Neutrophil (primary cell): ENCODE data around the gene TRAF1.

Experiments
- H3K27ac ChIP-seq: fragments of 200-600 bp; sonication (generic); 2 replicates; pipeline ENCODE4 v1.5.1; 2016; ENCODE audit warnings: mild to moderate bottlenecking, moderate library complexity
- H3K27me3 ChIP-seq: fragments of 200-600 bp; sonication (generic); 2 replicates; pipeline ENCODE4 v1.6.0; 2016; ENCODE audit warnings: mild to moderate bottlenecking
- H3K36me3 ChIP-seq: fragments of 200-600 bp; sonication (generic); 2 replicates; pipeline ENCODE4 v1.5.1; 2017
- H3K4me1 ChIP-seq, 2 experiments: fragments of 200-600 bp in 1 of 2; sonication (generic) in 1 of 2; 1 replicate in 1 of 2; 2 replicates in 1 of 2; pipeline versions ENCODE4 v1.5.1 to v1.6.1; 2013 to 2016; ENCODE audit warnings: low read depth in 1 of 2, low read length in 1 of 2, mild to moderate bottlenecking in 1 of 2, moderate library complexity in 1 of 2; ENCODE audit not compliant: control insufficient read depth in 1 of 2, insufficient read depth in 1 of 2
- H3K4me3 ChIP-seq, 2 experiments: fragments of 200-600 bp in 1 of 2; sonication (generic) in 1 of 2; 1 replicate in 1 of 2; 2 replicates in 1 of 2; pipeline ENCODE4 v1.5.1; 2013 to 2016; ENCODE audit warnings: low read depth in 1 of 2, low read length in 1 of 2, mild to moderate bottlenecking in 1 of 2, moderate library complexity in 1 of 2
- H3K9me3 ChIP-seq: fragments of 200-600 bp; sonication (generic); 2 replicates; pipeline ENCODE4 v1.5.1; 2016
- TF ChIP-seq, protein P1 (sequence below): fragments of 200-600 bp; sonication (generic); IDR thresholded peaks from 2 replicates; pipeline ENCODE4 v1.5.1; 2016; ENCODE audit warnings: antibody characterized with exemption

TRAF1 gene

DNA sequence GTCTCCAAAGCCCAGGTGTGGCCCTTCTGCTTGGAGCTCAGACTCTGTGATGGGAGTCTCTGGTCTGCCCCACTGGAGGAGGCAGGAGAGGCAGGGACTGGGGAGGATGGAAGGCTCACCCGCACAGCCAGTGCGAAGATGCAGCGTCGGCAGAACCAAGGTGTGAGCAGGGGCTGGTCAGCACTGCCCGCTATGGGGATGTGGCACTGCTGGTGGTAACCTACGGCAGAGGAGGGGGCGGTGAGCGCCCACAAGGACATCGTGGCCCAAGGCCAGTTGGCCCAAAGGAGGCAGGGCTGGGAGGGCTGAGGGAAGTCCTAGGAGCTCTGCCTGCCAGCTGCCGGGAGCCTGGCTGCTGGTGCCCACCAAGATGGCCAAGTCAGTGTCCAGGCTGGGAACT is 56.9 kb downstream of the TRAF1 start:
- peaks cover 24% of the 10 kb centered on the region for H3K36me3 ChIP-seq
- H3K27me3 ChIP-seq: no peaks in the 10 kb centered on the region
- peak overlapping the region; percentile 93 for H3K27ac ChIP-seq
- H3K4me3 ChIP-seq: peak overlapping the region; percentile 83 to 94
- peaks cover 22 to 29% of the 10 kb centered on the region in 2 experiments for H3K4me1 ChIP-seq
- H3K9me3 ChIP-seq: no peaks in the 10 kb centered on the region
- TF ChIP-seq, protein P1, sequence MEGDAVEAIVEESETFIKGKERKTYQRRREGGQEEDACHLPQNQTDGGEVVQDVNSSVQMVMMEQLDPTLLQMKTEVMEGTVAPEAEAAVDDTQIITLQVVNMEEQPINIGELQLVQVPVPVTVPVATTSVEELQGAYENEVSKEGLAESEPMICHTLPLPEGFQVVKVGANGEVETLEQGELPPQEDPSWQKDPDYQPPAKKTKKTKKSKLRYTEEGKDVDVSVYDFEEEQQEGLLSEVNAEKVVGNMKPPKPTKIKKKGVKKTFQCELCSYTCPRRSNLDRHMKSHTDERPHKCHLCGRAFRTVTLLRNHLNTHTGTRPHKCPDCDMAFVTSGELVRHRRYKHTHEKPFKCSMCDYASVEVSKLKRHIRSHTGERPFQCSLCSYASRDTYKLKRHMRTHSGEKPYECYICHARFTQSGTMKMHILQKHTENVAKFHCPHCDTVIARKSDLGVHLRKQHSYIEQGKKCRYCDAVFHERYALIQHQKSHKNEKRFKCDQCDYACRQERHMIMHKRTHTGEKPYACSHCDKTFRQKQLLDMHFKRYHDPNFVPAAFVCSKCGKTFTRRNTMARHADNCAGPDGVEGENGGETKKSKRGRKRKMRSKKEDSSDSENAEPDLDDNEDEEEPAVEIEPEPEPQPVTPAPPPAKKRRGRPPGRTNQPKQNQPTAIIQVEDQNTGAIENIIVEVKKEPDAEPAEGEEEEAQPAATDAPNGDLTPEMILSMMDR: no peak

DNA sequence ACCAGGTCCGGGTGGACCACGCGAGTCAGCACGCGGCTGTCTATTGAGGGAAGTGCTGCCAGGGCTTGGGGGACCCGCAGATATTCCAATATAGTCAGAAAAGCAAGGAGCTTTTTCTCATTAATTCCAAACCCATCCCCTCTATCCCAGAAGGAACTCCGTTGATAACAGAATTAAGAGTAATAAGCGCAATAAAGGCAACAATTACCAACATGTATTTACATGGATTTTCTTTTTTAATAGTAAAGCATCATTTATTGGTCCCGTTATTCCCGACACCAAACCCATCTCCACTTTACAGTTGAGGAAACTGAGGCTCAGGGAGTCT is 57.3 kb downstream of the TRAF1 start:
- peak overlapping the region; percentile 93 for H3K27ac ChIP-seq
- TF ChIP-seq, protein P1: no peak
- H3K4me1 ChIP-seq: peaks cover 22 to 29% of the 10 kb centered on the region in 2 experiments
- peak overlapping the region; percentile 83 to 94 for H3K4me3 ChIP-seq
- no peaks in the 10 kb centered on the region for H3K9me3 ChIP-seq
- H3K36me3 ChIP-seq: peaks cover 24% of the 10 kb centered on the region
- H3K27me3 ChIP-seq: no peaks in the 10 kb centered on the region

DNA sequence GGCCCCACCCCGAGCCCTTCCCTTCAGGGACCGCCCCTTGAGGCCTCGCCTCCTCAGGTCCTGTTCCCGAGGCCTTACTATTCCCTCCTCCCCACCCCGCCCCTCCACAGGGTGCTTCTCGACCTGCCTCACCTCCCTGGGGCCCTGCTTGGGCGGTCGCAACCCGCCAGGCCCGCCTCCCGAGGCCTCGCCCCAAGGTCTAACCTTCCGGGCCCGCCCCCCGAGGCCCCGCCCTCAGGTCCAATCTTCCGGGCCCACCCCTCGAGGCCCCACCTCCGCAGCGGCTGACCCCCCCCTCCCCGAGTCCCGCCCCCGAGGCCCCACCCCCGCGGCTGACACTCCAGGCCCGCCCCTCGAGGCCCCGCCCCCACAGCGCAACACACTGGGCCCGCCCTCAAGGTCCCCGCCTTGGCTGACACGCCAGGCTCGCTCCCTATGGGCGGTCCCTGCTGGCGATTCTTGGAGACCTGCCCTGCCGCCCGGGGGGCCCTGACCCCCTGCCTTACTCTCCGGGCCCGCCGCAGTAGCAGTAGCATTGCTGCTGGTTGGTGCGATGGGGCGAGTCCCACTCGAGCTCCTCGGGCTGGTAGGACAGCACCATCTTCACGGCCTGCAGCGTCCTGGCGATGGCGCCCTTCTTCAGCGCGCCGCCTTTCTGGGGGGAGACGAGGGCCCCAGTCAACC is 57.8 kb downstream of the TRAF1 start:
- no peaks in the 10 kb centered on the region for H3K27me3 ChIP-seq
- H3K27ac ChIP-seq: peak overlapping the region; percentile 93
- H3K9me3 ChIP-seq: no peaks in the 10 kb centered on the region
- TF ChIP-seq, protein P1: peak; percentile 59
- peak overlapping the region; percentile 83 to 94 for H3K4me3 ChIP-seq
- peaks cover 22 to 29% of the 10 kb centered on the region in 2 experiments for H3K4me1 ChIP-seq
- peaks cover 27% of the 10 kb centered on the region for H3K36me3 ChIP-seq

DNA sequence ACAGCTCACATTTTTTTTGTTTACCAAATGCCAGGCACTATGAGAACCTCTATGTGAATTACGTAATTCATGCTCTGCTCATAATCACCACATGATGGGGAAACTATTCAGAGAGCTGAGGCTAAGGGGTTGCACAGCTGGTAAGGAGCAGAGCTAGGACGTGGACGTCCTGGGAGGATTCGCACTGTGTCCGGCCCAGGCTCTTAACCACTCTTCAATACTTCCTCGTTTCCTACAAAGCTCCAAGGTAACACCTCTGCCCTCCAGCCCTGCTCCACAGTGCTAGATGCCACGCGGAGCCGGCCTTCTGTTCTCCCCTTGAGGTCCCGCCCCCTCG is 58.3 kb downstream of the TRAF1 start:
- TF ChIP-seq, protein P1: no peak
- H3K9me3 ChIP-seq: no peaks in the 10 kb centered on the region
- peak overlapping the region; percentile 93 for H3K27ac ChIP-seq
- peaks cover 30% of the 10 kb centered on the region for H3K36me3 ChIP-seq
- H3K4me1 ChIP-seq: peaks cover 22 to 29% of the 10 kb centered on the region in 2 experiments
- no peaks in the 10 kb centered on the region for H3K27me3 ChIP-seq
- peak overlapping the region; percentile 80 to 94 for H3K4me3 ChIP-seq

DNA sequence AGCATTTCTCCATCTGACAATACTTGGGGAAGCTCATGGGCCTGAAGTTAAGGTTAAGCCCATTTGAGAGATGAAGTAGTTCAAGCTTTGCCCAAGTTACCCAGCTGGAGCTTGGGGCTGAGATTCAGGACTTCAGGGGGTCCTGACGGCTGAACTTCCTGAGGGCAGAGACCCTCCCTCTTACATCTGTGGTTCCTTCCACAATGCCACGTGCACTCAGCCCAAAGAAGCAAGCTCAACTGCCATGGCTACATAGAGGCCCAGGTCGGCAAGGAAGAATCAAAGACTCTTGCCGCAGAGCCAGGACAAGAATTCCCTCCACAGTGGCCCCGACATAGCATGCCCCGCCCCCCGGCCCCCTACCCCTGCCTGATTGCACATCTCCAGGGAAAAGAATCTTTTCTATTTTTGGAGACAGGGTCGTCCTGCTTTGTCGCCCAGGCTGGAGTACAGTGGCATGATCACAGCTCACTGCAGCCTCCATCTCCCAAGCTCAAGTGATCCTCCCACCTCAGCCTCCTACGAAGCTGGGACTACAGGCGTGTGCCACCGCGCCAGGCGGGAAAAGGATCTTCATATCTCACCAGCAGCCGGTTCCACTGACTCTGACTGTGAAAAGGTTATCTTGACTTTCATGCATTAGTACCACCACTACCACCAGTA is 58.8 kb downstream of the TRAF1 start:
- H3K27ac ChIP-seq: peak overlapping the region; percentile 93
- peaks cover 22 to 29% of the 10 kb centered on the region in 2 experiments for H3K4me1 ChIP-seq
- TF ChIP-seq, protein P1: no peak
- no peaks in the 10 kb centered on the region for H3K9me3 ChIP-seq
- no peaks in the 10 kb centered on the region for H3K27me3 ChIP-seq
- peak overlapping the region; percentile 80 to 94 for H3K4me3 ChIP-seq
- peaks cover 29% of the 10 kb centered on the region for H3K36me3 ChIP-seq
